Keratinocyte (primary cell): ENCODE results near the gene RAD9A.

Source experiments
- EZH2 ChIP-seq: IDR thresholded peaks from one replicate; pipeline ENCODE4 v1.6.1; 2012; ENCODE audit warnings: inconsistent platforms, mild to moderate bottlenecking, low read length, moderate library complexity
- TF ChIP-seq, protein P1 (sequence below), 3 experiments: IDR thresholded peaks in 1 of 3; conservative IDR thresholded peaks in 1 of 3; optimal IDR thresholded peaks in 1 of 3; 2 replicates in 2 of 3; 3 replicates in 1 of 3; pipeline versions ENCODE3 to v1.5.1; 2011; ENCODE audit warnings: low read length in 3 of 3, mild to moderate bottlenecking in 3 of 3, moderate library complexity in 2 of 3, control low read depth in 1 of 3, inconsistent platforms in 1 of 3; ENCODE audit not compliant: insufficient read depth in 2 of 3; ENCODE audit errors: extremely low read depth in 1 of 3

DNA sequence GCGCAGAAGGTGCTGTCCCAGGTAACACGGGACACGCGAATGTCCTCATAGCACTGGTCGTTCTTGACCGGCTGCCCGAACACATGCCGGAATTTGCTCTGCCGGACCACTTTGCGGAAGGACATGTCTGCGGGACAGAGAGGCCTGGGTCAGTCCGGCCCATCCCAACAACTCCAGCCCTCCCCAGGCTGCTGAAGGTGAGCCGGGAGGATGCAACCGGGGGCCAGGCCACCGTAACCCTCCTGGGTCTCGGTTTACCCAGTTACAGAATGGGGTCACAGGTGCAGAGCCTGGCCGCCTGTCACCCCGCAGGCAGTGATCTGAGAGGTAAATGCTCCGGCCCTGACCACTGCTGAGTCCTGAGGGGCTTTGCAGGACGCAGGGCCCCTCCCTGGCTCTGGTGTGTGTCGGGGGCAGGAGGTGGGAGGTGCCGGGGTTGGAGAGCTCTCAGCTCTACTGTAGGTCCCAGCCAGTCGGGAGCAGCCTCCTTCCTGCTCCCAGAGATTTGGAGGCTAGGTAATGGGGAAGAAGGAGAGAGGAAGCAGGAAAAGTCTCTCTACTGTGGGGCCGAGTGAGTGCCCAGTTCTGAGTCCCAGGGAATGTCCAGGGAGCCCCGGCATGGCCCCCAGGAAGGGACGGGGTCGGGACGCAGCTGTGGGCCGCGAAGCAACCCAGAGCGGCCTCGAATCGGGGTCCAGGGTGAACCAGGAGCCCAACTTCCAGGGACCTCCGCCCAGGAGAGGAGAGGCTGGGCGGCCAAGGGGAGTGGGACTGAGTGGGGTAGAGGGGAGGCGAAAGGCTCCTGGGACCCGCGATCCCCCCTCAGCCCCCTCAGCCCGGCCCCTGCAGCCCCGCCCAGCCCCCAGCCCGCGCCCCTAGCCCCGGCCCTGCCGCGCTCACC is 51.0 kb downstream of the RAD9A start:
- TF ChIP-seq, protein P1, sequence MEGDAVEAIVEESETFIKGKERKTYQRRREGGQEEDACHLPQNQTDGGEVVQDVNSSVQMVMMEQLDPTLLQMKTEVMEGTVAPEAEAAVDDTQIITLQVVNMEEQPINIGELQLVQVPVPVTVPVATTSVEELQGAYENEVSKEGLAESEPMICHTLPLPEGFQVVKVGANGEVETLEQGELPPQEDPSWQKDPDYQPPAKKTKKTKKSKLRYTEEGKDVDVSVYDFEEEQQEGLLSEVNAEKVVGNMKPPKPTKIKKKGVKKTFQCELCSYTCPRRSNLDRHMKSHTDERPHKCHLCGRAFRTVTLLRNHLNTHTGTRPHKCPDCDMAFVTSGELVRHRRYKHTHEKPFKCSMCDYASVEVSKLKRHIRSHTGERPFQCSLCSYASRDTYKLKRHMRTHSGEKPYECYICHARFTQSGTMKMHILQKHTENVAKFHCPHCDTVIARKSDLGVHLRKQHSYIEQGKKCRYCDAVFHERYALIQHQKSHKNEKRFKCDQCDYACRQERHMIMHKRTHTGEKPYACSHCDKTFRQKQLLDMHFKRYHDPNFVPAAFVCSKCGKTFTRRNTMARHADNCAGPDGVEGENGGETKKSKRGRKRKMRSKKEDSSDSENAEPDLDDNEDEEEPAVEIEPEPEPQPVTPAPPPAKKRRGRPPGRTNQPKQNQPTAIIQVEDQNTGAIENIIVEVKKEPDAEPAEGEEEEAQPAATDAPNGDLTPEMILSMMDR (optimal IDR thresholded peaks at IDR 0.05 in 1 of 3, IDR thresholded peaks at IDR 0.05 in 1 of 3, conservative IDR thresholded peaks at IDR 0.05 in 1 of 3; ENCODE audit: extremely low read depth in 1 of 3, insufficient read depth in 2 of 3, low read length in 3 of 3), result no peak
- TF ChIP-seq EZH2, result no peak
